SU-DHL-6 (cell line): Measurements from ENCODE around the gene GP1BA.

Experiments
- H2AFZ ChIP-seq: fragments of 200-600 bp; sonication (generic); 2 replicates; pipeline ENCODE4 v1.6.1; 2014; ENCODE audit warnings: low read depth, mild to moderate bottlenecking, moderate library complexity, mixed read lengths, antibody characterized with exemption, low read length; ENCODE audit not compliant: severe bottlenecking
- H3F3A ChIP-seq: fragments of 200-600 bp; shearing (Covaris generic); 2 replicates; pipeline ENCODE4 v1.6.0; 2016; ENCODE audit warnings: antibody characterized with exemption, mild to moderate bottlenecking; ENCODE audit not compliant: insufficient read depth
- H3K27ac ChIP-seq: fragments of 200-600 bp; sonication (generic); 2 replicates; pipeline ENCODE4 v1.5.1; 2016; ENCODE audit warnings: low read depth, mild to moderate bottlenecking, low read length, moderate library complexity, mixed read lengths
- H3K27me3 ChIP-seq: fragments of 200-600 bp; sonication (generic), shearing (Covaris generic); 2 replicates; pipeline ENCODE4 v1.6.0; 2014; ENCODE audit warnings: mild to moderate bottlenecking, low read length
- H3K36me3 ChIP-seq: fragments of 200-600 bp; sonication (generic); 2 replicates; pipeline ENCODE4 v1.6.1; 2014; ENCODE audit warnings: mild to moderate bottlenecking, low read length, mixed read lengths
- H3K4me2 ChIP-seq: fragments of 300-600, 200-600 bp; shearing (Covaris generic), sonication (generic); 2 replicates; pipeline ENCODE4 v1.6.0; 2014; ENCODE audit warnings: low read length, low read depth, mild to moderate bottlenecking; ENCODE audit not compliant: poor library complexity, severe bottlenecking
- H3K4me3 ChIP-seq: fragments of 200-600 bp; sonication (generic); 2 replicates; pipeline ENCODE4 v1.5.1; 2014; ENCODE audit warnings: antibody characterized with exemption, low read length, mild to moderate bottlenecking, mixed read lengths; ENCODE audit not compliant: insufficient read depth, poor library complexity, severe bottlenecking
- H3K79me2 ChIP-seq: fragments of 200-600 bp; sonication (generic); 2 replicates; pipeline ENCODE4 v1.6.1; 2014; ENCODE audit warnings: mild to moderate bottlenecking, low read length, moderate library complexity; ENCODE audit not compliant: insufficient read depth
- H3K9ac ChIP-seq: fragments of 200-600 bp; sonication (generic); 2 replicates; pipeline ENCODE4 v1.7.0; 2014; ENCODE audit warnings: mild to moderate bottlenecking, low read length
- H3K9me2 ChIP-seq: fragments of 200-600 bp; sonication (generic); replicated peaks from 2 replicates; pipeline ENCODE4 v1.6.1; 2014; ENCODE audit warnings: low read length; ENCODE audit not compliant: insufficient read depth
- H3K9me3 ChIP-seq: fragments of 200-600 bp; sonication (generic); 2 replicates; pipeline ENCODE4 v1.6.1; 2014; ENCODE audit warnings: low read length, mixed read lengths; ENCODE audit not compliant: insufficient read depth
- H4K20me1 ChIP-seq: fragments of 200-600 bp; sonication (generic); 2 replicates; pipeline ENCODE4 v1.6.1; 2014; ENCODE audit warnings: low read depth, mild to moderate bottlenecking, antibody characterized with exemption, low read length, moderate library complexity, mixed read lengths
- EZH2phosphoT487 ChIP-seq: fragments of 200-600 bp; sonication (generic), shearing (Covaris generic); conservative IDR thresholded peaks from 2 replicates; pipeline ENCODE4 v1.6.1; 2018; ENCODE audit warnings: mild to moderate bottlenecking, antibody characterized with exemption, low read length, moderate library complexity, mixed read lengths
- TF ChIP-seq, protein P1 (sequence below): fragments of 200-600 bp; sonication (generic); IDR thresholded peaks from one replicate; pipeline ENCODE4 v1.5.1; 2017; ENCODE audit warnings: antibody characterized with exemption, mild to moderate bottlenecking, low read length, moderate library complexity; ENCODE audit not compliant: insufficient read depth, poor library complexity, severe bottlenecking

Gene GP1BA

DNA sequence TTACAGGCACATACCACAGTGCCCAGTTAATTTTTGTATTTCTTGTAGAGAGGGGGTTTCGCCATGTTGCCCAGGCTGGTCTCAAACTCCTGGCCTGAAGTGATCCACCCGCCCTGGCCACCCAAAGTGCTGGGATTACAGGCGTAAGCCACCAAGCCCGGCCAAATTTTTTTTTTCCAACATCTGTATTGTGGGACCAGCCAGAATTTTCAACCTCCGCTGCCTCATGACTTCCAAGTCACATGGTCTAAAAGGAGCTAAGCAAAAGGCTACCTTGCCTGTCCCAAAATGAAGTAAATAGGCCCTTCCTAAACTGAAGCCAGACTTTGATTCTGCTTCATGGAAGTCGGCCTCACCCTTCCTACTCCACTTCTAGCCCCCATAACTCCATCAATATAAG is 39.7 kb downstream of the GP1BA start:
- Histone ChIP-seq H4K20me1 (no peaks in the 10 kb centered on the region), H3K36me3 (no peaks in the 10 kb centered on the region), H3K4me2 (no peak overlapping the region), H3K9me2 (no peaks in the 10 kb centered on the region), H3K79me2 (0 out of 2 replicates have a peak, but pooled peaks cover under 1% of the 10 kb centered on the region), H2AFZ (no peak overlapping the region), H3K9ac (no peak overlapping the region), H3K4me3 (no peak overlapping the region), H3K27me3 (no peaks in the 10 kb centered on the region), H3K27ac (no peak overlapping the region), H3F3A (no peaks in the 10 kb centered on the region), H3K9me3 (no peaks in the 10 kb centered on the region)
- TF ChIP-seq EZH2phosphoT487, result no peak
- TF ChIP-seq, protein P1, sequence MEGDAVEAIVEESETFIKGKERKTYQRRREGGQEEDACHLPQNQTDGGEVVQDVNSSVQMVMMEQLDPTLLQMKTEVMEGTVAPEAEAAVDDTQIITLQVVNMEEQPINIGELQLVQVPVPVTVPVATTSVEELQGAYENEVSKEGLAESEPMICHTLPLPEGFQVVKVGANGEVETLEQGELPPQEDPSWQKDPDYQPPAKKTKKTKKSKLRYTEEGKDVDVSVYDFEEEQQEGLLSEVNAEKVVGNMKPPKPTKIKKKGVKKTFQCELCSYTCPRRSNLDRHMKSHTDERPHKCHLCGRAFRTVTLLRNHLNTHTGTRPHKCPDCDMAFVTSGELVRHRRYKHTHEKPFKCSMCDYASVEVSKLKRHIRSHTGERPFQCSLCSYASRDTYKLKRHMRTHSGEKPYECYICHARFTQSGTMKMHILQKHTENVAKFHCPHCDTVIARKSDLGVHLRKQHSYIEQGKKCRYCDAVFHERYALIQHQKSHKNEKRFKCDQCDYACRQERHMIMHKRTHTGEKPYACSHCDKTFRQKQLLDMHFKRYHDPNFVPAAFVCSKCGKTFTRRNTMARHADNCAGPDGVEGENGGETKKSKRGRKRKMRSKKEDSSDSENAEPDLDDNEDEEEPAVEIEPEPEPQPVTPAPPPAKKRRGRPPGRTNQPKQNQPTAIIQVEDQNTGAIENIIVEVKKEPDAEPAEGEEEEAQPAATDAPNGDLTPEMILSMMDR, result no peak

- no peaks in the 10 kb centered on the region for H3K27me3 ChIP-seq
- no peaks in the 10 kb centered on the region for H3K36me3 ChIP-seq
- H3K4me3 ChIP-seq, result no peak overlapping the region
- no peak overlapping the region for H2AFZ ChIP-seq
- H3F3A ChIP-seq, result no peaks in the 10 kb centered on the region
- TF ChIP-seq, protein P1, result no peak
- TF ChIP-seq EZH2phosphoT487, result no peak
- no peaks in the 10 kb centered on the region for H3K9me2 ChIP-seq
- no peaks in the 10 kb centered on the region for H3K9me3 ChIP-seq
- H4K20me1 ChIP-seq, result no peaks in the 10 kb centered on the region
- H3K9ac ChIP-seq, result no peak overlapping the region
- H3K4me2 ChIP-seq, result no peak overlapping the region
- no peak overlapping the region for H3K27ac ChIP-seq
- no peaks in the 10 kb centered on the region for H3K79me2 ChIP-seq
Observed at GRCh38 chr17:4972322-4972721, 40.2 kb downstream of the GP1BA start.

GRCh38 chr17:4972752-4973151 is 40.7 kb downstream of the GP1BA start:
- Histone ChIP-seq H3K9me2 (no peaks in the 10 kb centered on the region), H3F3A (no peaks in the 10 kb centered on the region), H3K36me3 (no peaks in the 10 kb centered on the region), H2AFZ (no peak overlapping the region), H3K4me3 (no peak overlapping the region), H3K9me3 (no peaks in the 10 kb centered on the region), H3K79me2 (no peaks in the 10 kb centered on the region), H3K9ac (no peak overlapping the region), H3K27me3 (no peaks in the 10 kb centered on the region), H4K20me1 (no peaks in the 10 kb centered on the region), H3K27ac (no peak overlapping the region), H3K4me2 (no peak overlapping the region)
- TF ChIP-seq, protein P1, result no peak
- TF ChIP-seq EZH2phosphoT487, result no peak
